SIG-M5 (cell line): ENCODE results near the gene OMA1.

Experiments
- DNase-seq: peaks from one replicate; lab custom pipeline; 2025; lab: John Stamatoyannopoulos, UW

OMA1 gene

DNA sequence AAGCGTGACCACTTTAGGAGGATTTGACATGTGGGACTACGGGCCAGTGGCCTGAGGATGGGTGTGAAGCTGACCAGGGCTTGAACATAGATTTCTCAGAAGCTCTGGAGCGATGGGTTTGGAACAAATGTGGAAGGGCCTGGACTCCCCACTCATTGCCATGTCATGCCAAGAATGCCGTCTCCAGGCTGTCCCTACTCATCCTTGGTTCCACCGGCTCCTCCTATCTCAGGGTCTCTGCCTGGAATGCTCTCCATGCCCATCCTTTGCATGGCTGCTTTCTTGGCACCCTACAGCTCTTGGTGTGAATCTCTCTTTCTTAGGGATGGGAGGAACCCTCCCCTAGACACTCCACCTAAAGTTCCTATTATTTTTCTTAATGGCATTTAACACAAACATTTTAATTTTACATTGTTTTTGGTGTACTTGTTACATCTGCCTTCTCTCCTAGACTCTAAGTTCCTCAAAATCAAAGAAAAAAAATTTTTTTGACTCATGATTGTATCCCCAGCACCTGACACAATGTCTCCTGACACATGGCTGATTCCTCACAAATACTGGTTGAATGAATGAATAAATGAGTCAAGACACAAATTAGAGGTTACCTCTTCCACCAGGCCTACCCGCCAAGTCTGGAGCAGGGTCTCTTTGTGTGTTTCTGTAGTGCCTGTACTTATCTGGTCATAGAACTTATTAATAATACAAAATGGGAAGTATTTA lies 114.5 kb downstream of the OMA1 start:
- no peak for DNase-seq
